ENCODE results near the gene TRMU.

DNA sequence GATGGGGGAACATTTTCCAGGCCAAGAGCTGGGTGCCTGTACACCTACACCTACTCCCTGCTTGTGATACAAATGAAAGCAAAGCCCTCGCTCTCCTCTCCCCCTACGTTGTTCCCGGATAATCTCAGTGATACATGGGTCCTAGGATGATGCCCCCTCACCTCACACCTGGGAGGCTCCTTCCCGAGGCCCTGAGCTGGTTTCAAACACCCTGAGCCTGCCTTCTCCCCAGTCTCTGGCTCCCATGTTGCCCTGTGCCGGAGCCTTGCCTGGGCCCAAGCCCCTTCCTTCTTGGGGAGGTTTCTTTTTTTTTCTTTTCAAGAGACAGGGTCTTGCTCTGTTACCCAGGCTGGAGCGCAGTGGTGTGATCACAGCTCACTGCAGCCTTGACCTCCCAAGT is 23.3 kb downstream of the TRMU start:
- TF ChIP-seq ZNF274 (IDR thresholded peaks at IDR 0.05; ENCODE audit: low read depth, low read length) = no peak
- no peak for TF ChIP-seq YY1 (IDR thresholded peaks at IDR 0.05; ENCODE audit: insufficient read depth, insufficient read length)
